B cell (primary cell): ENCODE measurements around the gene TSPAN33. TPM values are rescaled to one million over a fixed set of nuclear protein-coding genes. Genes with fewer than 3 reads are reported as not detected.

Source experiments
- ATAC-seq: fragments of 200-7000 bp; cut with Tn5 transposase; one replicate; pipeline ENCODE4 v1.10.0; 2021; ENCODE audit warnings: low read depth, mild to moderate bottlenecking, moderate number of reproducible peaks, moderate library complexity
- CTCF ChIA-PET: fragments of 350-600 bp; sonication (Branson Sonifier 250); formaldehyde crosslinking; loops from one replicate; lab custom pipeline; 2021; ENCODE audit warnings: antibody characterized with exemption, inconsistent platforms; lab: Charles Lee
- POLR2A ChIA-PET: fragments of 350-600 bp; sonication (Branson Sonifier 250); formaldehyde crosslinking; loops from one replicate; lab custom pipeline; 2021; ENCODE audit warnings: antibody characterized with exemption; lab: Charles Lee
- DNase-seq: peaks from one replicate; pipeline ENCODE4 v3.0.0; 2013
- H2AFZ ChIP-seq: 2 replicates; pipeline ENCODE4 v1.6.1; 2012; ENCODE audit warnings: mild to moderate bottlenecking, low read depth, low read length; ENCODE audit not compliant: insufficient read depth, poor library complexity, severe bottlenecking
- H3K27ac ChIP-seq, 2 donors: 1 replicate in 1 of 2; 2 replicates in 1 of 2; pipeline ENCODE4 v1.5.1; 2012 to 2013; ENCODE audit warnings: low read length in 2 of 2, mild to moderate bottlenecking in 2 of 2, moderate library complexity in 1 of 2
- H3K27me3 ChIP-seq, 4 experiments: fragments of 200-600 bp in 1 of 4; sonication (generic) in 1 of 4; replicated peaks in 1 of 4; 1 replicate in 2 of 4; 2 replicates in 2 of 4; pipeline versions ENCODE4 v1.6.1 to v1.7.0; 2013 to 2016; ENCODE audit warnings: low read length in 3 of 4, mild to moderate bottlenecking in 2 of 4, mixed read lengths in 1 of 4, moderate library complexity in 1 of 4; ENCODE audit not compliant: insufficient read depth in 4 of 4, control insufficient read depth in 3 of 4; ENCODE audit errors: control extremely low read depth in 1 of 4
- H3K36me3 ChIP-seq, 2 experiments: replicated peaks in 1 of 2; 1 replicate in 1 of 2; 2 replicates in 1 of 2; pipeline versions ENCODE4 v1.6.1 to v1.7.1; 2013; ENCODE audit warnings: low read length in 1 of 2; ENCODE audit not compliant: insufficient read depth in 2 of 2, control insufficient read depth in 1 of 2; ENCODE audit errors: control extremely low read depth in 1 of 2, extremely low read depth in 1 of 2
- H3K4me1 ChIP-seq, 2 donors: fragments of 200-600 bp in 1 of 2; sonication (generic) in 1 of 2; 1 replicate in 1 of 2; 2 replicates in 1 of 2; pipeline versions ENCODE4 v1.5.1 to v1.6.1; 2013 to 2017; ENCODE audit warnings: low read length in 2 of 2; ENCODE audit not compliant: control insufficient read depth in 2 of 2, insufficient read depth in 2 of 2
- H3K4me2 ChIP-seq: replicated peaks from 2 replicates; pipeline ENCODE3; 2012; ENCODE audit warnings: mild to moderate bottlenecking, low read depth, low read length; ENCODE audit not compliant: poor library complexity, severe bottlenecking
- H3K4me3 ChIP-seq, 5 experiments: fragments of 200-600 bp in 1 of 5; sonication (generic) in 1 of 5; 1 replicate in 3 of 5; 2 replicates in 2 of 5; pipeline versions ENCODE4 v1.5.1 to v1.7.0; 2011 to 2016; ENCODE audit warnings: low read length in 4 of 5, mild to moderate bottlenecking in 4 of 5, low read depth in 2 of 5, control low read depth in 1 of 5, moderate library complexity in 1 of 5; ENCODE audit not compliant: insufficient read depth in 1 of 5; ENCODE audit errors: control extremely low read depth in 1 of 5, extremely low read depth in 1 of 5
- H3K79me2 ChIP-seq: fragments of 200-600 bp; sonication (generic); one replicate; pipeline ENCODE4 v1.6.0; 2016; ENCODE audit warnings: low read length; ENCODE audit not compliant: control insufficient read depth, insufficient read depth
- H3K9ac ChIP-seq: fragments of 200-600 bp; sonication (generic); 2 replicates; pipeline ENCODE4 v1.6.1; 2017; ENCODE audit warnings: mild to moderate bottlenecking, low read length, moderate library complexity
- H3K9me3 ChIP-seq, 3 donors: one replicate each; pipeline versions ENCODE4 v1.6.1 to v1.7.1; 2013; ENCODE audit warnings: low read length in 2 of 3; ENCODE audit not compliant: control insufficient read depth in 2 of 3, insufficient read depth in 1 of 3; ENCODE audit errors: control extremely low read depth in 1 of 3
- H4K20me1 ChIP-seq: 2 replicates; pipeline ENCODE4 v1.6.0; 2012; ENCODE audit warnings: mild to moderate bottlenecking, low read length; ENCODE audit not compliant: insufficient read depth, control insufficient read depth, poor library complexity, severe bottlenecking
- H3K27ac Mint-ChIP-seq: one replicate; pipeline ENCODE4 v1.8.0; 2021; ENCODE audit warnings: mixed read lengths
- H3K27me3 Mint-ChIP-seq: one replicate; pipeline ENCODE4 v1.8.0; 2021; ENCODE audit warnings: mixed read lengths
- H3K4me1 Mint-ChIP-seq: one replicate; pipeline ENCODE4 v1.8.0; 2021; ENCODE audit warnings: mixed read lengths
- H3K4me3 Mint-ChIP-seq: one replicate; pipeline ENCODE4 v1.8.0; 2021; ENCODE audit warnings: mixed read lengths
- H3K9me3 Mint-ChIP-seq: one replicate; pipeline ENCODE4 v1.8.0; 2022; ENCODE audit warnings: mixed read lengths; ENCODE audit not compliant: insufficient read depth
- EZH2 ChIP-seq: IDR thresholded peaks from 2 replicates; pipeline ENCODE4 v1.6.1; 2012; ENCODE audit warnings: borderline replicate concordance, low read depth, mild to moderate bottlenecking, moderate library complexity, low read length; ENCODE audit not compliant: insufficient read depth, poor library complexity, severe bottlenecking
- WGBS: methylation state at CpG from one replicate; pipeline ENCODE4 v1.1.5; 2013; ENCODE audit warnings: missing lambda C conversion rate; ENCODE audit not compliant: insufficient coverage; 5-methylcytosine and 5-hydroxymethylcytosine counted together
- intact Hi-C: fragments of 100-400 bp; cut with micrococcal nuclease; formaldehyde crosslinking; loops from one replicate; pipeline ENCODE4 v1.10.0; 2022
- polyA plus RNA-seq: library from polyadenylated mRNA; depleted of rRNA; stranded (reverse); fragments of >200 nt; gene quantifications from 2 replicates; pipeline ENCODE4 v1.2.3, GENCODE V29; 2012
- total RNA-seq, 2 donors: library from RNA; stranded (reverse); fragments of 120-200 nt in 1 of 2; gene quantifications; 1 replicate in 1 of 2; 2 replicates in 1 of 2; pipeline versions ENCODE4 v1.2.3 to v1.2.4, GENCODE V29; 2013 to 2022
- TF ChIP-seq, protein P1 (sequence below): fragments of 200-600 bp; IDR thresholded peaks from one replicate; pipeline ENCODE4 v1.8.0; 2022; ENCODE audit warnings: antibody characterized with exemption, mild to moderate bottlenecking

TSPAN33 gene
- total and polyA plus RNA-seq, 2 donors (not counting 1 experiment from before 2014, with no cell fraction given): 111 TPM

DNA sequence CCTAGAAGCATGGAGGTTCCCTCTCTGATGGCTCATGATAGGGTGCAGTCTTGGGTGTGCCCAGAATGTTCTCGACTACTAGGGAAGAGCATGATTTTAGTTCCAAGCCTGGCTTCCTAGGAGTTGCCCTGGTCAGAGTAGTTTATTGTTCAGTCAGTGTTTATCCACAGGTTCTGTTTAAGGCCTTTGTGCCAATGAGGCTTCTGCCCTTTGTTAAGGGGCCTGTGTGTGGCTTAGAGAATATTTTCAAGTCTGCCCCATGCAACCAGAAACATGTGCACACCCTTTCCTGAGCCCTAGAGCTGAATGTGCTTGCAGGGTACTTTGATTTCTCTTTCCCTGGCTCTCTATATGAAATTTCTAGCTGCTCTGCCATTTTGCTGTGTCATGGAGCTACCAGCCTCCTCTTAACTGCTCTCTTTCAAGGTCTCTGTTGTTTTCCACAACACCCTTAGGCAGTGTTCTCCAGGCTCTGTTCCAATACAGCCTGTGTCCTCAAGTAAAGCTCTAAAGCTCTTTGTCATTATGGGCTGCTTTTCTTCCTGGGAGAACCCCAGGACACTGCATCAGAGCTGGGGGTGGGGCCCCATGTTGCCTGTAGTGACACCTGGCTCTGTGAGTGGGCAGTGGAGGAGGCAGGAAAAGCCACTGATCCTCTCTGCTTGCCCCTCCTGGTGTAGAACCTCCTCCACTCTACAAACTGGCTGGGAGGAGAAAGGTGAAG is 34.1 kb upstream of the TSPAN33 start:
- DNase-seq (no peak), ATAC-seq (no peak)
- H3K27me3 Mint-ChIP-seq: no peaks in the 10 kb centered on the region
- Histone ChIP-seq H3K4me3 (no peak overlapping the region), H3K4me1 (no peaks in the 10 kb centered on the region), H4K20me1 (no peaks in the 10 kb centered on the region), H3K9me3 (peaks cover 0 to 3% (median 2%) of the 10 kb centered on the region in 3 donors), H3K36me3 (no peaks in the 10 kb centered on the region), H3K27ac (no peak overlapping the region), H3K79me2 (no peaks in the 10 kb centered on the region), H3K27me3 (no peaks in the 10 kb centered on the region), H2AFZ (no peak overlapping the region), H3K9ac (no peak overlapping the region), H3K4me2 (no peak overlapping the region)
- H3K27ac Mint-ChIP-seq: no peak overlapping the region
- CTCF ChIA-PET: interaction anchor here (1.3 to 1.7 kb wide), 3 partner anchors 19 to 56 kb away, joined by 3 to 7 read pairs (median 6); partner anchors contain the start of gene TNPO3
- intact Hi-C loops: no loop called here
- no peak overlapping the region for H3K4me3 Mint-ChIP-seq
- POLR2A ChIA-PET: no interaction called here
- peaks cover 4% of the 10 kb centered on the region for H3K9me3 Mint-ChIP-seq
- TF ChIP-seq EZH2: no peak
- TF ChIP-seq, protein P1, sequence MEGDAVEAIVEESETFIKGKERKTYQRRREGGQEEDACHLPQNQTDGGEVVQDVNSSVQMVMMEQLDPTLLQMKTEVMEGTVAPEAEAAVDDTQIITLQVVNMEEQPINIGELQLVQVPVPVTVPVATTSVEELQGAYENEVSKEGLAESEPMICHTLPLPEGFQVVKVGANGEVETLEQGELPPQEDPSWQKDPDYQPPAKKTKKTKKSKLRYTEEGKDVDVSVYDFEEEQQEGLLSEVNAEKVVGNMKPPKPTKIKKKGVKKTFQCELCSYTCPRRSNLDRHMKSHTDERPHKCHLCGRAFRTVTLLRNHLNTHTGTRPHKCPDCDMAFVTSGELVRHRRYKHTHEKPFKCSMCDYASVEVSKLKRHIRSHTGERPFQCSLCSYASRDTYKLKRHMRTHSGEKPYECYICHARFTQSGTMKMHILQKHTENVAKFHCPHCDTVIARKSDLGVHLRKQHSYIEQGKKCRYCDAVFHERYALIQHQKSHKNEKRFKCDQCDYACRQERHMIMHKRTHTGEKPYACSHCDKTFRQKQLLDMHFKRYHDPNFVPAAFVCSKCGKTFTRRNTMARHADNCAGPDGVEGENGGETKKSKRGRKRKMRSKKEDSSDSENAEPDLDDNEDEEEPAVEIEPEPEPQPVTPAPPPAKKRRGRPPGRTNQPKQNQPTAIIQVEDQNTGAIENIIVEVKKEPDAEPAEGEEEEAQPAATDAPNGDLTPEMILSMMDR: no peak
- 100% methylated on average over 1 of the region's 1 CpG for WGBS
- no peaks in the 10 kb centered on the region for H3K4me1 Mint-ChIP-seq

- Histone ChIP-seq H3K4me3 (no peak overlapping the region), H3K4me1 (no peaks in the 10 kb centered on the region), H3K4me2 (no peak overlapping the region), H3K9me3 (peaks cover 0 to 5% (median 2%) of the 10 kb centered on the region in 3 donors), H3K27me3 (no peaks in the 10 kb centered on the region), H3K27ac (no peak overlapping the region), H3K36me3 (no peaks in the 10 kb centered on the region), H3K9ac (no peak overlapping the region), H2AFZ (no peak overlapping the region), H4K20me1 (no peaks in the 10 kb centered on the region), H3K79me2 (no peaks in the 10 kb centered on the region)
- Mint-ChIP-seq H3K4me1 (no peaks in the 10 kb centered on the region), H3K4me3 (no peak overlapping the region), H3K27ac (no peak overlapping the region), H3K9me3 (peaks cover 5% of the 10 kb centered on the region), H3K27me3 (no peaks in the 10 kb centered on the region)
- DNase-seq: no peak
- ChIA-PET POLR2A (no interaction called here), CTCF (interaction anchor here (1.3 to 1.7 kb wide), 3 partner anchors 19 to 56 kb away, joined by 3 to 7 read pairs (median 6); partner anchors contain the start of gene TNPO3)
- TF ChIP-seq, protein P1: no peak
- no peak for TF ChIP-seq EZH2
- intact Hi-C loops: no loop called here
- ATAC-seq: no peak
Observed at GRCh38 chr7:129110982-129111376, 33.5 kb upstream of the TSPAN33 start.
